ENCODE data around the gene FMNL1.

Gene FMNL1

GRCh38 chr17:45221081-45222013 is at the start of gene FMNL1:
FMNL1 (plus strand) TSS chr17:45221885; CDS start chr17:45222125, 240 bp downstream.
- H3K36me3 Mint-ChIP-seq = peaks cover 2% of the 10 kb centered on the region
- H3K4me3 Mint-ChIP-seq = peak within 1 kb of the TSS; percentile 91
- H3K4me1 Mint-ChIP-seq (ENCODE audit: low read depth) = peaks cover 55% of the 10 kb centered on the region
- peak within 1 kb of the TSS; percentile 99 for H3K27ac Mint-ChIP-seq
- no peaks in the 10 kb centered on the region for H3K9me3 Mint-ChIP-seq (ENCODE audit: low read depth)
- no peaks in the 10 kb centered on the region for H3K27me3 Mint-ChIP-seq

GRCh38 chr17:45172232-45172540 is 49.5 kb upstream of the FMNL1 start:
- Mint-ChIP-seq H3K4me1 (ENCODE audit: low read depth) (peaks cover 21% of the 10 kb centered on the region), H3K27ac (peak overlapping the region; percentile 88), H3K4me3 (peak overlapping the region; percentile 76), H3K9me3 (ENCODE audit: low read depth) (no peaks in the 10 kb centered on the region), H3K27me3 (no peaks in the 10 kb centered on the region), H3K36me3 (no peaks in the 10 kb centered on the region)

- Mint-ChIP-seq H3K4me1 (ENCODE audit: low read depth) (peaks cover 21% of the 10 kb centered on the region), H3K27ac (peak overlapping the region; percentile 88), H3K9me3 (ENCODE audit: low read depth) (no peaks in the 10 kb centered on the region), H3K27me3 (no peaks in the 10 kb centered on the region), H3K36me3 (no peaks in the 10 kb centered on the region), H3K4me3 (peak overlapping the region; percentile 76)
Measured at GRCh38 chr17:45172541-45173286, 49.0 kb upstream of the FMNL1 start.

GRCh38 chr17:45175759-45176115 is 45.9 kb upstream of the FMNL1 start:
- Mint-ChIP-seq H3K36me3 (no peaks in the 10 kb centered on the region), H3K4me1 (ENCODE audit: low read depth) (peaks cover 19% of the 10 kb centered on the region), H3K9me3 (ENCODE audit: low read depth) (no peaks in the 10 kb centered on the region), H3K27me3 (no peaks in the 10 kb centered on the region), H3K27ac (no peak overlapping the region), H3K4me3 (no peak overlapping the region)

- peaks cover 5% of the 10 kb centered on the region for H3K4me1 Mint-ChIP-seq (ENCODE audit: low read depth)
- no peaks in the 10 kb centered on the region for H3K9me3 Mint-ChIP-seq (ENCODE audit: low read depth)
- no peaks in the 10 kb centered on the region for H3K27me3 Mint-ChIP-seq
- H3K36me3 Mint-ChIP-seq = no peaks in the 10 kb centered on the region
- no peak overlapping the region for H3K27ac Mint-ChIP-seq
- H3K4me3 Mint-ChIP-seq = no peak overlapping the region
Measured at GRCh38 chr17:45177563-45177962, 44.1 kb upstream of the FMNL1 start.

GRCh38 chr17:45184144-45184543 is 37.5 kb upstream of the FMNL1 start:
- H3K9me3 Mint-ChIP-seq (ENCODE audit: low read depth) = no peaks in the 10 kb centered on the region
- H3K27me3 Mint-ChIP-seq = no peaks in the 10 kb centered on the region

GRCh38 chr17:45186801-45187354 is 34.8 kb upstream of the FMNL1 start:
- Mint-ChIP-seq H3K27ac (no peak overlapping the region), H3K4me3 (no peak overlapping the region), H3K36me3 (no peaks in the 10 kb centered on the region), H3K4me1 (ENCODE audit: low read depth) (no peaks in the 10 kb centered on the region), H3K27me3 (no peaks in the 10 kb centered on the region), H3K9me3 (ENCODE audit: low read depth) (no peaks in the 10 kb centered on the region)

More at GRCh38 chr17:45184144-45184543, 37.5 kb upstream of the FMNL1 start:
- Mint-ChIP-seq H3K36me3 (no peaks in the 10 kb centered on the region), H3K4me3 (no peak overlapping the region), H3K27ac (no peak overlapping the region), H3K4me1 (ENCODE audit: low read depth) (no peaks in the 10 kb centered on the region)

GRCh38 chr17:45189009-45189408 is 32.7 kb upstream of the FMNL1 start:
- no peaks in the 10 kb centered on the region for H3K36me3 Mint-ChIP-seq
- H3K9me3 Mint-ChIP-seq (ENCODE audit: low read depth) = no peaks in the 10 kb centered on the region
- no peaks in the 10 kb centered on the region for H3K4me1 Mint-ChIP-seq (ENCODE audit: low read depth)
- no peaks in the 10 kb centered on the region for H3K27me3 Mint-ChIP-seq
- H3K27ac Mint-ChIP-seq = no peak overlapping the region
- H3K4me3 Mint-ChIP-seq = no peak overlapping the region

GRCh38 chr17:45190503-45191255 is 31.0 kb upstream of the FMNL1 start:
- H3K36me3 Mint-ChIP-seq = no peaks in the 10 kb centered on the region

GRCh38 chr17:45195424-45195823 is 26.3 kb upstream of the FMNL1 start:
- Mint-ChIP-seq H3K27ac (no peak overlapping the region), H3K4me3 (no peak overlapping the region), H3K4me1 (ENCODE audit: low read depth) (peaks cover 3% of the 10 kb centered on the region), H3K9me3 (ENCODE audit: low read depth) (no peaks in the 10 kb centered on the region), H3K36me3 (no peaks in the 10 kb centered on the region), H3K27me3 (no peaks in the 10 kb centered on the region)

More at GRCh38 chr17:45190503-45191255, 31.0 kb upstream of the FMNL1 start:
- H3K4me1 Mint-ChIP-seq (ENCODE audit: low read depth) = no peaks in the 10 kb centered on the region
- no peaks in the 10 kb centered on the region for H3K9me3 Mint-ChIP-seq (ENCODE audit: low read depth)
- H3K27ac Mint-ChIP-seq = no peak overlapping the region
- H3K27me3 Mint-ChIP-seq = no peaks in the 10 kb centered on the region
- no peak overlapping the region for H3K4me3 Mint-ChIP-seq

GRCh38 chr17:45197108-45197507 is 24.6 kb upstream of the FMNL1 start:
- H3K4me1 Mint-ChIP-seq (ENCODE audit: low read depth) = peaks cover 3% of the 10 kb centered on the region
- H3K27me3 Mint-ChIP-seq = no peaks in the 10 kb centered on the region
- H3K4me3 Mint-ChIP-seq = no peak overlapping the region

GRCh38 chr17:45197555-45198334 is 23.9 kb upstream of the FMNL1 start:
- Mint-ChIP-seq H3K9me3 (ENCODE audit: low read depth) (no peaks in the 10 kb centered on the region), H3K27ac (no peak overlapping the region), H3K27me3 (no peaks in the 10 kb centered on the region), H3K4me1 (ENCODE audit: low read depth) (peaks cover 3% of the 10 kb centered on the region), H3K36me3 (no peaks in the 10 kb centered on the region), H3K4me3 (no peak overlapping the region)

More at GRCh38 chr17:45197108-45197507, 24.6 kb upstream of the FMNL1 start:
- H3K27ac Mint-ChIP-seq = no peak overlapping the region
- H3K9me3 Mint-ChIP-seq (ENCODE audit: low read depth) = no peaks in the 10 kb centered on the region
- H3K36me3 Mint-ChIP-seq = no peaks in the 10 kb centered on the region

- Mint-ChIP-seq H3K27ac (no peak overlapping the region), H3K36me3 (no peaks in the 10 kb centered on the region), H3K4me3 (no peak overlapping the region), H3K4me1 (ENCODE audit: low read depth) (peaks cover 3% of the 10 kb centered on the region), H3K9me3 (ENCODE audit: low read depth) (no peaks in the 10 kb centered on the region), H3K27me3 (no peaks in the 10 kb centered on the region)
Measured at GRCh38 chr17:45200701-45201100, 21.0 kb upstream of the FMNL1 start.

- no peaks in the 10 kb centered on the region for H3K9me3 Mint-ChIP-seq (ENCODE audit: low read depth)
- no peak overlapping the region for H3K4me3 Mint-ChIP-seq
- peaks cover 3% of the 10 kb centered on the region for H3K4me1 Mint-ChIP-seq (ENCODE audit: low read depth)
- H3K36me3 Mint-ChIP-seq = no peaks in the 10 kb centered on the region
- no peak overlapping the region for H3K27ac Mint-ChIP-seq
- H3K27me3 Mint-ChIP-seq = no peaks in the 10 kb centered on the region
Measured at GRCh38 chr17:45201457-45201856, 20.2 kb upstream of the FMNL1 start.

All from activated naive CD8-positive, alpha-beta T cell (primary cell).